ENCODE data around the gene RANBP1.

The RANBP1 gene

DNA sequence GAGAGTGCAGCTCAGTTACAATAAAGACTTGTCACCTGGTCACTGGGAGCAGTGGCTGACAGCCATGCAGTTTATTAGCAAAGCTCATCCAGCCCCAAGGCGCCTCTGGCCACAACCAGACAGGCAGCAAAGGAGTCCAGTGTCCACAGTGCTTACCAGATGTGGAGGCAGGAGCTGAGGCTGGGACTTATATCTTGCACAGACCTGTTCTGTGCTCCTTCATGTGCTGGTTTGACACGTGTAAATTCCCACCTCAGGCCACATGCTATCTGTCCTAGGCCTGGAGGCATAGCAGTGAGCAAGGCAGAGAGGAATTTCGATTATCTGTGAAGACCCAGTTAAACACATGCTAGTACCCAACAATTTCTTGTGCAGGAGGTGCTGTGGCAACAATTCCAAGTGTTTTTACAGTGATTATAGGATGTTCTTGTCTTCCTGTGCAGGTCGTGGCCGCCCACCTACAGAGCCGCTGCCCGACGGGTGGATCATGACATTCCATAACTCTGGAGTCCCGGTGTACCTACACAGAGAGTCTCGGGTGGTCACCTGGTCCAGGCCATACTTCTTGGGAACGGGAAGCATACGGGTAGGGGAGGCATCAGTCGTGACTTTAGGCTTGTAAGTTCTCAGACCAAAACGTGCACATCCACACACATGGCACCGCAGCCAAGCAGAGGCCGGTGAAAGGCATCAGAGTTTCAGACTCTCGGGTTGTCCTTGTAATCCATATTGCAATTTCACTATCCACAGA lies 26.5 kb upstream of the RANBP1 start:
- no peak for DNase-seq (ENCODE audit: low read depth)

- DNase-seq (ENCODE audit: low read depth): no peak
These were observed 25.8 kb upstream of the RANBP1 start for GRCh38 chr22:20089977-20090729.

DNA sequence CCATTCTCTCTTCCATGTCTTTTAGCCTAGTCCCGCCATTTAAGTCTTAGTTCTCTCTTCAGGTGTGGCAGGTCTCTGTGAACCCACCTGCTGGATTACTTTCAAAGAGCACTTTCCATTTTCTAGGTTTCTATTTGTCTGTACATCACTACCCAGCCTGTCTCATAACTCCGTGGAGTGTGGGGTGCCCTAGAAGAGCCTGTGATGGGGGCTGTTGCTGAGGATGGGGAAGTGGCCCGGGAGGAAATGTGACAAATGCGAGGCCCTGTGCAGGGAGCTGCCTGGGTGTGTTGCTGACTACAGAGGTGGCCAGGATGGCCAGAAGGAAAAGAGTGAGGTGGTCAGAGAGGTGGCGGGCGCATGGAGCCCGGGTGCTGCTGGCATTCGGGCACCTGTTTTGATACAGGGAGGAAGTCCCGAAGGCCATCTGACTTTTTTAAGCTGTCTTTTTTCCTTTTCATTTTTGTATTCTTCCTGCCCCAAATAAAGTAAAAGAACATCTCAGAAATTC lies 25.1 kb upstream of the RANBP1 start:
- no peak for DNase-seq (ENCODE audit: low read depth)

GRCh38 chr22:20091690-20092476 lies 24.0 kb upstream of the RANBP1 start:
- DNase-seq (ENCODE audit: low read depth): no peak

GRCh38 chr22:20092477-20092854 lies 23.4 kb upstream of the RANBP1 start:
- DNase-seq (ENCODE audit: low read depth): no peak

DNA sequence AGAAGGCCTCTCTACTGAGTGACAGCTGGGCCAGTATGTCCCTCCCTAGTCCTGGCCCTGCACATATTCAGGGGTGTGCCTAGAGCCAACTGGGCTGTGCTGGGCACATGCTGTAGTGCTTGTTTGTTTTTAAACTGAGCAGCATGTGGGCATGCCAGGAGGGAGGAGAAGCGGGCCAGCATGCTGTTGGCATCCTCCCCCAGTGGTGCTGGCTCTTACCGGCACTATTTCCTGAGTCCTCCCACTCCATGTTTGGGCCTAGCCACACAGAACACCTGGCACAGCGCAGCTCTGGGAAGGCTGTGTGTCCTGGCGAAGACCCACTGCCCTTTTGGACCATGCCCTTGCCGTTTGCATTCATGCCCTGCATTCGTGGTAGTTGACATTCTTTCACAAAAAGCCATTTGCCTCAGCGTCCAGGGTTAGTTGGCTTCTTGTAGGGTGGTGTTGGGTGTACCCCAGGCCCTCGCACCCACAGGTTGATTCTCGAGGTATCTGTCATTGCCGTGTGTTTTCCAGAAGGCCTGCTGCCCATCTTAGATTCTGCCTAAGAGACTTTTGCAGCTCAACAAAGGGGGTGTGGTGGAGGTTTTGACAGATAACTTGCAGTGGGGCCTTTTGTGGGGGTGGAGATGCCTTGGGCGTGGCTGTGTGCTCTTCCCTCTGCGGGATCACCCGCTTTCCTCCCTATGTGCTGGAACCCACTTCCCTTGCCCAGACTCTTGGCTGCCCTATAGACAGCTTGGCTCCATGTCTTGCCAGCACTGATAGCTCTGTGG lies 22.3 kb upstream of the RANBP1 start:
- DNase-seq (ENCODE audit: low read depth): no peak

GRCh38 chr22:20094197-20094807 lies 21.6 kb upstream of the RANBP1 start:
- DNase-seq (ENCODE audit: low read depth): no peak

GRCh38 chr22:20095521-20095920 lies 20.4 kb upstream of the RANBP1 start:
- no peak for DNase-seq (ENCODE audit: low read depth)

DNA sequence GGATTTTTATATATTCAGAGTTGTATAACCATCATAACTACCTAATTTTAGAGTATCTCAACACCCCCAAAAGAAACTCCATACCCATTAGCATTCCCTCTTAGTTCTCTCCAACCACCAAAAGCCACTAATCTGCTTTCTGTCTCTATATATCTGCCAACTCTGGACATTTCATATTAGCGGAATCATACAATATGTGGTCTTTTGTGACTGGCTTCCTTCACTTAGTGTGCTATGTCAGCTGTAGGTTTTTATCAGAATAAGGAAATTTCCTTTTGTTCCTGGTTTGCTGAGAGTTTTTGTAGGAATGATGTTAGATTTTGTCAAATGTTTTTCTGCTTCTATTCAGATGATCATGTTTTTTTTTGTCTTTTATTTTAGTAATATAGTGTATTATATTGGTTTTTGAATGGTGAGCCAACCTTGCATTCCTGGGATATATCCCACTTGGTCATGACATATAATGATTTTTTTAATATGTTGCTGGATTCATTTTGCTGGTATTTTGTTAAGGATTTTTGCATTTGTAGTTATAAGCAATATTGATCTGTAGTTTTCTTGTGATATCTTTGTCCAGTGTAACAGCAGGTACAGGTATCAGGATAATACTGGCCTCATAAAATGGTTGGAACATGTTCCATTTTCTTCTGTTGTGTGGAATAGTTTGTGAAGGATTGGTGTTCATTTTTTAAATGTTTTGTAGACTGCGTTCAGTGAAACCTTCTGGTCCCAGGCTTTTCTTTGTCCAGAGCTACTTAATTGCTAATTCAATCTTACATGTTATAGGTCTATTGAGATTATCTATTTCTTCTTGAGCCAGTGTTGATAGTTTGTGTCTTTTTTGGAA lies 19.1 kb upstream of the RANBP1 start:
- no peak for DNase-seq (ENCODE audit: low read depth)

- DNase-seq (ENCODE audit: low read depth): no peak
These were observed 16.7 kb upstream of the RANBP1 start for GRCh38 chr22:20099099-20099711.

GRCh38 chr22:20101638-20102037 lies 14.3 kb upstream of the RANBP1 start:
- no peak for DNase-seq (ENCODE audit: low read depth)

- DNase-seq (ENCODE audit: low read depth): no peak
These were observed 13.6 kb upstream of the RANBP1 start for GRCh38 chr22:20102203-20102780.

GRCh38 chr22:20105456-20106204 lies 10.3 kb upstream of the RANBP1 start:
- no peak for DNase-seq (ENCODE audit: low read depth)

GRCh38 chr22:20106205-20106848 lies 9.6 kb upstream of the RANBP1 start:
- no peak for DNase-seq (ENCODE audit: low read depth)

GRCh38 chr22:20106849-20107237 lies 9.1 kb upstream of the RANBP1 start:
- no peak for DNase-seq (ENCODE audit: low read depth)

GRCh38 chr22:20107471-20107901 lies 8.4 kb upstream of the RANBP1 start:
- no peak for DNase-seq (ENCODE audit: low read depth)

- no peak for DNase-seq (ENCODE audit: low read depth)
These were observed 7.8 kb upstream of the RANBP1 start for GRCh38 chr22:20107951-20108756.

All from stimulated activated CD8-positive, alpha-beta memory T cell treated with anti-CD3 and anti-CD28 coated beads, Interleukin-15, amount 100 ng/mL, for 1 hour (primary cell).